Stimulated activated CD8-positive, alpha-beta memory T cell treated with anti-CD3 and anti-CD28 coated beads, Interleukin-12 subunit alpha, Interleukin-12 subunit beta, amount 100 ng/mL, for 1 hour (primary cell): ENCODE measurements around the gene HES2.
"Not testable (repeated sequence)": the region's sequence is repeated elsewhere in the genome, so short reads cannot be mapped to it uniquely, and the experiment has no call there.

Experiments
- DNase-seq: peaks from one replicate; pipeline ENCODE4 v3.0.0-alpha.2; 2020; ENCODE audit warnings: low read depth

The HES2 gene

GRCh38 chr1:6418668-6419396 lies 887 bp downstream of the HES2 start:
- no peak for DNase-seq

GRCh38 chr1:6417961-6418667 lies 1.6 kb downstream of the HES2 start:
- no peak for DNase-seq

- DNase-seq = no peak
Observed at GRCh38 chr1:6416906-6417305, 2.8 kb downstream of the HES2 start.

GRCh38 chr1:6416295-6416656 lies 3.4 kb downstream of the HES2 start:
- no peak for DNase-seq

- no peak for DNase-seq
Observed at GRCh38 chr1:6414881-6415626, 4.7 kb downstream of the HES2 start.

GRCh38 chr1:6414443-6414844 lies 5.3 kb downstream of the HES2 start:
- DNase-seq = no peak

GRCh38 chr1:6412896-6413295 lies 6.8 kb downstream of the HES2 start:
- no peak for DNase-seq

- DNase-seq = no peak
Observed at GRCh38 chr1:6410248-6410893, 9.3 kb downstream of the HES2 start.

- DNase-seq = no peak
Observed at GRCh38 chr1:6409733-6410132, 10.0 kb downstream of the HES2 start.

GRCh38 chr1:6409053-6409452 lies 10.7 kb downstream of the HES2 start:
- no peak for DNase-seq

GRCh38 chr1:6408023-6408422 lies 11.7 kb downstream of the HES2 start:
- DNase-seq = no peak

- DNase-seq = no peak
Observed at GRCh38 chr1:6401673-6402072, 18.0 kb downstream of the HES2 start.

GRCh38 chr1:6399294-6399693 lies 20.4 kb downstream of the HES2 start:
- DNase-seq = no peak

- DNase-seq = no peak
Observed at GRCh38 chr1:6397844-6398441, 21.8 kb downstream of the HES2 start.

GRCh38 chr1:6396998-6397397 lies 22.7 kb downstream of the HES2 start:
- DNase-seq = no peak

GRCh38 chr1:6395781-6396244 lies 23.9 kb downstream of the HES2 start:
- DNase-seq = not testable (repeated sequence)

GRCh38 chr1:6395130-6395529 lies 24.6 kb downstream of the HES2 start:
- DNase-seq = not testable (repeated sequence)

GRCh38 chr1:6393400-6394187 lies 26.1 kb downstream of the HES2 start, which contains the start of gene ACOT7:
TSS of gene ACOT7 (minus strand) at chr1:6393767. CDS start at chr1:6393399, 368 bp downstream.
- DNase-seq = peak; percentile 79

GRCh38 chr1:6392809-6393399 lies 26.8 kb downstream of the HES2 start:
- no peak for DNase-seq

GRCh38 chr1:6391951-6392808 lies 27.5 kb downstream of the HES2 start:
- no peak for DNase-seq
